Left lung (tissue), 10 donors: Measurements from ENCODE around the gene MAS1. TPM values are rescaled to one million over a fixed set of nuclear protein-coding genes. Genes with fewer than 3 reads are reported as not detected.
A peak's percentile ranks its signal among the peaks of the same experiment; 100 is the strongest.

Source experiments
- ATAC-seq: fragments of 200-7000 bp; cut with Tn5 transposase; one replicate; pipeline ENCODE4 v1.9.1; 2020; ENCODE audit warnings: moderate library complexity
- DNase-seq, 4 donors: peaks; one replicate each; pipeline ENCODE4 v3.0.0-alpha.2; 2013 to 2020
- H3K27ac ChIP-seq, 2 donors: fragments of 200-600 bp; sonication (generic) in 1 of 2; one replicate each; pipeline versions ENCODE4 v1.5.0 to v1.8.0; 2020 to 2021
- H3K27me3 ChIP-seq, 2 donors: fragments of 200-600 bp; sonication (generic) in 1 of 2; one replicate each; pipeline versions ENCODE4 v1.5.0 to v1.8.0; 2020 to 2021
- H3K36me3 ChIP-seq, 2 donors: fragments of 200-600 bp; sonication (generic) in 1 of 2; one replicate each; pipeline versions ENCODE4 v1.5.0 to v1.8.0; 2020 to 2021
- H3K4me1 ChIP-seq, 2 donors: fragments of 200-600 bp; one replicate each; pipeline ENCODE4 v1.8.0; 2021
- H3K4me3 ChIP-seq, 2 donors: fragments of 200-600 bp; sonication (generic) in 1 of 2; one replicate each; pipeline versions ENCODE4 v1.5.0 to v1.8.0; 2020 to 2021; ENCODE audit warnings: mild to moderate bottlenecking in 1 of 2
- H3K9me3 ChIP-seq, 2 donors: fragments of 200-600 bp; sonication (generic) in 1 of 2; one replicate each; pipeline versions ENCODE4 v1.5.0 to v1.8.0; 2020 to 2021
- CTCF ChIP-seq, 2 donors: fragments of 200-600 bp; sonication (generic) in 1 of 2; IDR thresholded peaks; one replicate each; pipeline versions ENCODE4 v1.5.0 to v1.8.0; 2021; ENCODE audit warnings: antibody characterized with exemption in 2 of 2
- intact Hi-C, 2 donors: fragments of 100-400 bp; cut with DNase I; formaldehyde crosslinking; loops; one replicate each; pipeline versions ENCODE4 v1.11.2 to v1.14.2; 2022
- polyA plus RNA-seq, 6 donors: library from polyadenylated mRNA; unstranded; fragments of 120-200 nt; gene quantifications; one replicate each; pipeline ENCODE4 v1.2.1, GENCODE V29; 2013; ENCODE audit not compliant: insufficient read length in 6 of 6
- total RNA-seq, 2 donors: library from RNA; stranded (reverse); fragmentation: NEBNext Ultra II Directional; extraction: Animal tissue kit (Norgen Biotek cat#: 25700); gene quantifications; one replicate each; pipeline ENCODE4 v1.2.1, GENCODE V29; 2021
- donor health status: DM: no; HTN: yes; CAD: no.
- donor health status: DM: no; HTN: no; CAD: no.

The MAS1 gene
- total and polyA plus RNA-seq, 8 donors, result 0.02 to 0.07 (median 0.04) TPM; not detected in 1

- H3K9me3 ChIP-seq, result peaks cover 0 to 6% of the 10 kb centered on the region in 2 donors
- no peaks in the 10 kb centered on the region for H3K27me3 ChIP-seq
- H3K27ac ChIP-seq, result no peak overlapping the region
- no peaks in the 10 kb centered on the region for H3K4me1 ChIP-seq
- intact Hi-C loops, result no loop called here
- TF ChIP-seq CTCF (IDR thresholded peaks at IDR 0.05), result no peak
- no peak overlapping the region for H3K4me3 ChIP-seq
- DNase-seq, result peak in 1 of 4 donors; percentile 22
- H3K36me3 ChIP-seq, result no peaks in the 10 kb centered on the region
- ATAC-seq, result no peak
Measured at GRCh38 chr6:159853754-159854153, 37.0 kb upstream of the MAS1 start.

GRCh38 chr6:159854959-159855358 is 35.8 kb upstream of the MAS1 start:
- H3K4me1 ChIP-seq, result no peaks in the 10 kb centered on the region
- intact Hi-C loops, result no loop called here
- DNase-seq (no peak), ATAC-seq (no peak)
- H3K36me3 ChIP-seq, result no peaks in the 10 kb centered on the region
- no peak for TF ChIP-seq CTCF (IDR thresholded peaks at IDR 0.05)
- no peak overlapping the region for H3K4me3 ChIP-seq
- H3K9me3 ChIP-seq, result peaks cover 0 to 4% of the 10 kb centered on the region in 2 donors
- no peak overlapping the region for H3K27ac ChIP-seq
- H3K27me3 ChIP-seq, result no peaks in the 10 kb centered on the region

- peaks cover 0 to 6% of the 10 kb centered on the region in 2 donors for H3K4me1 ChIP-seq
- peaks cover 0 to 4% of the 10 kb centered on the region in 2 donors for H3K9me3 ChIP-seq
- H3K27me3 ChIP-seq, result peaks cover 0 to 5% of the 10 kb centered on the region in 2 donors
- no peak for TF ChIP-seq CTCF (IDR thresholded peaks at IDR 0.05)
- intact Hi-C loops, result no loop called here
- DNase-seq, result no peak
- H3K36me3 ChIP-seq, result no peaks in the 10 kb centered on the region
- no peak overlapping the region for H3K4me3 ChIP-seq
- no peak overlapping the region for H3K27ac ChIP-seq
- no peak for ATAC-seq
Measured at GRCh38 chr6:159858259-159858658, 32.5 kb upstream of the MAS1 start.

GRCh38 chr6:159860482-159860881 is 30.3 kb upstream of the MAS1 start:
- no peak for ATAC-seq
- Histone ChIP-seq H3K36me3 (no peaks in the 10 kb centered on the region), H3K9me3 (peaks cover 0 to 4% of the 10 kb centered on the region in 2 donors), H3K4me1 (peaks cover 0 to 6% of the 10 kb centered on the region in 2 donors), H3K27ac (no peak overlapping the region), H3K4me3 (no peak overlapping the region), H3K27me3 (peaks cover 0 to 5% of the 10 kb centered on the region in 2 donors)
- no peak for DNase-seq
- intact Hi-C loops, result loop anchor here in 1 of 2 donors (10.0 kb wide), 2 partner anchors 84 to 594 kb away; no protein-coding TSS in a partner anchor
- no peak for TF ChIP-seq CTCF (IDR thresholded peaks at IDR 0.05)

- Histone ChIP-seq H3K4me3 (no peak overlapping the region), H3K36me3 (no peaks in the 10 kb centered on the region), H3K27me3 (peaks cover 0 to 5% of the 10 kb centered on the region in 2 donors), H3K27ac (no peak overlapping the region), H3K9me3 (peaks cover 0 to 4% of the 10 kb centered on the region in 2 donors), H3K4me1 (peaks cover 0 to 6% of the 10 kb centered on the region in 2 donors)
- intact Hi-C loops, result loop anchor here in 1 of 2 donors (10.0 kb wide), 2 partner anchors 83 to 593 kb away; no protein-coding TSS in a partner anchor
- no peak for TF ChIP-seq CTCF (IDR thresholded peaks at IDR 0.05)
- no peak for ATAC-seq
- DNase-seq, result no peak
Measured at GRCh38 chr6:159862103-159862502, 28.7 kb upstream of the MAS1 start.
